GM21528 (cell line): ENCODE results near the gene AGT.
"Not testable (repeated sequence)": the region's sequence is repeated elsewhere in the genome, so short reads cannot be mapped to it uniquely, and the experiment has no call there.

ENCODE experiments used
- ATAC-seq: cut with Tn5 transposase; IDR thresholded peaks from one replicate; pipeline ENCODE4 v1.9.1; 2021; ENCODE audit warnings: mild to moderate bottlenecking, moderate library complexity; ENCODE audit not compliant: unreplicated experiment, low FRiP score

AGT gene

GRCh38 chr1:230708631-230709580, 5.0 kb downstream of the AGT start:
- ATAC-seq: no peak

GRCh38 chr1:230707732-230708630, 5.9 kb downstream of the AGT start:
- ATAC-seq: no peak

GRCh38 chr1:230706887-230707731, 6.8 kb downstream of the AGT start:
- ATAC-seq: no peak

- ATAC-seq: no peak
Observed at GRCh38 chr1:230706020-230706699, 7.8 kb downstream of the AGT start.

- no peak for ATAC-seq
Observed at GRCh38 chr1:230705289-230706019, 8.5 kb downstream of the AGT start.

- no peak for ATAC-seq
Observed at GRCh38 chr1:230704830-230705229, 9.1 kb downstream of the AGT start.

- ATAC-seq: no peak
Observed at GRCh38 chr1:230703679-230704385, 10.1 kb downstream of the AGT start.

- no peak for ATAC-seq
Observed at GRCh38 chr1:230702934-230703678, 10.8 kb downstream of the AGT start.

- ATAC-seq: no peak
Observed at GRCh38 chr1:230701895-230702768, 11.8 kb downstream of the AGT start.

GRCh38 chr1:230701434-230701833, 12.5 kb downstream of the AGT start:
- ATAC-seq: no peak

GRCh38 chr1:230700132-230700531, 13.8 kb downstream of the AGT start:
- no peak for ATAC-seq

GRCh38 chr1:230699716-230700115, 14.2 kb downstream of the AGT start:
- no peak for ATAC-seq

- ATAC-seq: not testable (repeated sequence)
Observed at GRCh38 chr1:230698964-230699363, 15.0 kb downstream of the AGT start.

- ATAC-seq: no peak
Observed at GRCh38 chr1:230698130-230698529, 15.8 kb downstream of the AGT start.

GRCh38 chr1:230696722-230697437, 17.0 kb downstream of the AGT start:
- ATAC-seq: no peak

GRCh38 chr1:230696218-230696617, 17.7 kb downstream of the AGT start:
- no peak for ATAC-seq
